Skeletal muscle cell (primary cell): Measurements from ENCODE around the gene CEP95.

Experiments used
- DNase-seq: peaks from one replicate; pipeline ENCODE4 v3.0.0-alpha.2; 2010; ENCODE audit warnings: low read depth
- H3K4me3 ChIP-seq: 2 replicates; pipeline ENCODE4 v1.5.1; 2011; ENCODE audit warnings: low read depth, mild to moderate bottlenecking, control low read depth, low read length, moderate library complexity

CEP95 gene

GRCh38 chr17:64508683-64509082, 1.9 kb downstream of the CEP95 start:
- no peak for DNase-seq
- H3K4me3 ChIP-seq: peak overlapping the region; percentile 99

GRCh38 chr17:64509179-64509578, 2.4 kb downstream of the CEP95 start:
- DNase-seq: no peak
- H3K4me3 ChIP-seq: no peak overlapping the region

- DNase-seq: no peak
- H3K4me3 ChIP-seq: no peak overlapping the region
Measured at GRCh38 chr17:64515419-64515818, 8.6 kb downstream of the CEP95 start.

GRCh38 chr17:64515829-64516228, 9.1 kb downstream of the CEP95 start:
- no peak overlapping the region for H3K4me3 ChIP-seq
- DNase-seq: no peak

GRCh38 chr17:64519601-64520000, 12.8 kb downstream of the CEP95 start:
- no peak for DNase-seq
- H3K4me3 ChIP-seq: no peak overlapping the region

GRCh38 chr17:64520359-64520758, 13.6 kb downstream of the CEP95 start:
- no peak for DNase-seq
- no peak overlapping the region for H3K4me3 ChIP-seq

- H3K4me3 ChIP-seq: no peak overlapping the region
- no peak for DNase-seq
Measured at GRCh38 chr17:64527914-64528313, 21.1 kb downstream of the CEP95 start.

- no peak for DNase-seq
- no peak overlapping the region for H3K4me3 ChIP-seq
Measured at GRCh38 chr17:64529221-64529620, 22.4 kb downstream of the CEP95 start.

- no peak for DNase-seq
- H3K4me3 ChIP-seq: no peak overlapping the region
Measured at GRCh38 chr17:64531955-64532371, 25.2 kb downstream of the CEP95 start.

GRCh38 chr17:64532409-64532808, 25.6 kb downstream of the CEP95 start:
- DNase-seq: no peak
- no peak overlapping the region for H3K4me3 ChIP-seq

- DNase-seq: no peak
- H3K4me3 ChIP-seq: no peak overlapping the region
Measured at GRCh38 chr17:64533784-64534183, 27.0 kb downstream of the CEP95 start.

- H3K4me3 ChIP-seq: no peak overlapping the region
- DNase-seq: no peak
Measured at GRCh38 chr17:64534187-64534586, 27.4 kb downstream of the CEP95 start.

- no peak overlapping the region for H3K4me3 ChIP-seq
- no peak for DNase-seq
Measured at GRCh38 chr17:64535357-64535756, 28.6 kb downstream of the CEP95 start.

GRCh38 chr17:64536913-64537312, 30.1 kb downstream of the CEP95 start:
- DNase-seq: no peak
- H3K4me3 ChIP-seq: no peak overlapping the region

GRCh38 chr17:64537488-64537887, 30.7 kb downstream of the CEP95 start:
- no peak for DNase-seq
- no peak overlapping the region for H3K4me3 ChIP-seq

- no peak for DNase-seq
- H3K4me3 ChIP-seq: no peak overlapping the region
Measured at GRCh38 chr17:64538508-64539130, 31.8 kb downstream of the CEP95 start.

- no peak for DNase-seq
- no peak overlapping the region for H3K4me3 ChIP-seq
Measured at GRCh38 chr17:64540118-64540776, 33.5 kb downstream of the CEP95 start.

- no peak for DNase-seq
- no peak overlapping the region for H3K4me3 ChIP-seq
Measured at GRCh38 chr17:64544742-64545141, 38.0 kb downstream of the CEP95 start.

GRCh38 chr17:64546716-64547115, 39.9 kb downstream of the CEP95 start:
- no peak for DNase-seq
- H3K4me3 ChIP-seq: no peak overlapping the region

- H3K4me3 ChIP-seq: no peak overlapping the region
- DNase-seq: no peak
Measured at GRCh38 chr17:64547319-64547718, 40.5 kb downstream of the CEP95 start.

- no peak for DNase-seq
Measured at GRCh38 chr17:64551461-64551860, 44.7 kb downstream of the CEP95 start.

More at GRCh38 chr17:64551461-64551860, 44.7 kb downstream of the CEP95 start:
- no peak overlapping the region for H3K4me3 ChIP-seq
